ENCODE data around the gene LYZ. TPM values are rescaled to one million over a fixed set of nuclear protein-coding genes. Genes with fewer than 3 reads are reported as not detected.
A peak's percentile ranks its signal among the peaks of the same experiment; 100 is the strongest.

Gene LYZ
- total and polyA plus RNA-seq, 7 donors, result 28.0 to 652 (median 70.6) TPM

DNA sequence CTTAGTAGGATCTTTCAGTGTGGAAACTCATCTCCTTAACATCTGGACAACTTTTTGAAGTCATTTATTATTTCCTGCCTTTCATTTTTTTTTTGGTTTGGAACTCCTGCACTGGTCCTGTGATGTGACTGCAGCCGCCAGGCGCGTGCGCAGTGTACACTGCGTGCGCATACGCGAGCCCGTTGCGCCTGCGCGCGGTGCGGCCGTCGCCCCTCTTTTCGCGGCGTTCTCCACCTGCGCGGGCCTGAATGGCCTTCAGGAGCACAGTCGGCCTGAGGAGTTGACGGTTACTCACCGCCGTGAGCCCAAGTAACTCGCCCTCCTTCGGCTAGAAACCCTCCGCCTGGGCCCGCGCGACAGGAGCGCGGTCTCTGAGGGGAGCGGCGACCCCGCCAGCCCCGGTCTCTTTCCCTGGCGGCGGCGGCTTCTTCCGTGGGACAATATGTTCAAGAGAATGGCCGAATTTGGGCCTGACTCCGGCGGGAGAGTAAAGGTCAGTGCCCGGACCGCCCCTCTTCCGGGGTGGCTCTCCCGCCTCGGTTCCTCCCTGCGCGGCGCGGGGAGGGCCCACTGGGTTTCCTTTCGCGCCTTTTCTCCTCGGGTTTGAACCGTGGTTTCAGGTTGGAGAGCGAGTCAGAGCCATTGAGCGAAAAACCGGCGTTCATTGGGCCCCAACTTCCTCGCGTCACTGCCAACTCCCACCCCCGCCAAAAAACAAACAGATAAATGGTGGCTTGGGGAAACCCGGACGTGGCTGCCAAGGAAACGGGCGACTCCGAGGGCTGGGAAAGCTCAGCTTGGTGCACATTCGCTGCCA lies 11.6 kb downstream of the LYZ start, which contains the start of gene YEATS4:
TSS of gene YEATS4 (plus strand) at position 213 of the 817 bp plus-strand sequence. CDS start at position 443, 230 bp downstream.
- Histone ChIP-seq H3K36me3 (peaks cover 0 to 7% (median 0%) of the 10 kb centered on the region in 4 donors), H3K27me3 (no peaks in the 10 kb centered on the region), H3K4me3 (peak within 1 kb of the TSS; percentile 83 to 96 (median 88)), H3K4me1 (peaks cover 0 to 19% (median 17%) of the 10 kb centered on the region in 4 donors), H3K9me3 (no peaks in the 10 kb centered on the region), H3K27ac (peak within 1 kb of the TSS; percentile 97 to 99 (median 98))
- intact Hi-C loops (cut with DNase I), result loop anchor here (5.0 kb wide), 4 partner anchors 113 to 228 kb away; partner anchors contain the start of genes CCT2 and FRS2
- peak; percentile 93 for DNase-seq
- 0% methylated on average over 70 of the region's 70 CpGs for WGBS, 2 donors
- peak; percentile 31 to 43 for TF ChIP-seq POLR2A (IDR thresholded peaks at IDR 0.05)
- peak; percentile 64 to 86 (median 80) for TF ChIP-seq POLR2AphosphoS5 (IDR thresholded peaks at IDR 0.05)
- TF ChIP-seq, protein P1, sequence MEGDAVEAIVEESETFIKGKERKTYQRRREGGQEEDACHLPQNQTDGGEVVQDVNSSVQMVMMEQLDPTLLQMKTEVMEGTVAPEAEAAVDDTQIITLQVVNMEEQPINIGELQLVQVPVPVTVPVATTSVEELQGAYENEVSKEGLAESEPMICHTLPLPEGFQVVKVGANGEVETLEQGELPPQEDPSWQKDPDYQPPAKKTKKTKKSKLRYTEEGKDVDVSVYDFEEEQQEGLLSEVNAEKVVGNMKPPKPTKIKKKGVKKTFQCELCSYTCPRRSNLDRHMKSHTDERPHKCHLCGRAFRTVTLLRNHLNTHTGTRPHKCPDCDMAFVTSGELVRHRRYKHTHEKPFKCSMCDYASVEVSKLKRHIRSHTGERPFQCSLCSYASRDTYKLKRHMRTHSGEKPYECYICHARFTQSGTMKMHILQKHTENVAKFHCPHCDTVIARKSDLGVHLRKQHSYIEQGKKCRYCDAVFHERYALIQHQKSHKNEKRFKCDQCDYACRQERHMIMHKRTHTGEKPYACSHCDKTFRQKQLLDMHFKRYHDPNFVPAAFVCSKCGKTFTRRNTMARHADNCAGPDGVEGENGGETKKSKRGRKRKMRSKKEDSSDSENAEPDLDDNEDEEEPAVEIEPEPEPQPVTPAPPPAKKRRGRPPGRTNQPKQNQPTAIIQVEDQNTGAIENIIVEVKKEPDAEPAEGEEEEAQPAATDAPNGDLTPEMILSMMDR (IDR thresholded peaks at IDR 0.05), result no peak
- TF ChIP-seq EP300 (IDR thresholded peaks at IDR 0.05), result no peak

DNA sequence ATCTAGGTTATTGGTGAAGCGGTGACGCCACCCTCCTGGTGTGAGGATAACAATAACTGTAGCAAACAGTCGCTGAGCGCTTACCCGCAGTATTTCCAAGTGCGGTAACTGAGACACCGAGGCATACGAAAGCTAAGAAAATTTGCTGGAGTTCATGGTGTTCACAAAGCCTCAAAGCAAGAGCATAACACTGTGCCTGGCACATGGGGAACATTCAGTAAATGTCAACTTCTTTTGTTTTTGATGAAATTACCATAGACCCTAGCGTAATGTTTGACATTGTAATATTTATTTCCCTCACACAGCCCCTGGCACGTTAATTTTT lies 12.1 kb downstream of the LYZ start:
- intact Hi-C loops (cut with DNase I), result no loop called here
- 4 to 7% methylated on average over 10 of the region's 10 CpGs for WGBS, 2 donors
- H3K27me3 ChIP-seq, result no peaks in the 10 kb centered on the region
- TF ChIP-seq POLR2AphosphoS5 (IDR thresholded peaks at IDR 0.05), result no peak
- TF ChIP-seq EP300 (IDR thresholded peaks at IDR 0.05), result no peak
- no peak for TF ChIP-seq POLR2A (IDR thresholded peaks at IDR 0.05)
- TF ChIP-seq, protein P1 (IDR thresholded peaks at IDR 0.05), result no peak
- no peaks in the 10 kb centered on the region for H3K9me3 ChIP-seq
- peaks cover 0 to 19% (median 17%) of the 10 kb centered on the region in 4 donors for H3K4me1 ChIP-seq
- peak overlapping the region; percentile 83 to 96 (median 88) for H3K4me3 ChIP-seq
- DNase-seq, result no peak
- H3K27ac ChIP-seq, result peak overlapping the region; percentile 97 to 99 (median 98)
- peaks cover 0 to 7% (median 0%) of the 10 kb centered on the region in 4 donors for H3K36me3 ChIP-seq

GRCh38 chr12:69366796-69367195 lies 18.6 kb downstream of the LYZ start:
- Histone ChIP-seq H3K27me3 (no peaks in the 10 kb centered on the region), H3K36me3 (peaks cover 0 to 60% (median 12%) of the 10 kb centered on the region in 4 donors), H3K27ac (no peak overlapping the region), H3K4me1 (no peaks in the 10 kb centered on the region), H3K4me3 (no peak overlapping the region), H3K9me3 (no peaks in the 10 kb centered on the region)
- TF ChIP-seq POLR2AphosphoS5 (IDR thresholded peaks at IDR 0.05) (no peak), EP300 (IDR thresholded peaks at IDR 0.05) (no peak), POLR2A (IDR thresholded peaks at IDR 0.05) (no peak)
- TF ChIP-seq, protein P1 (IDR thresholded peaks at IDR 0.05), result no peak
- no peak for DNase-seq
- WGBS, 2 donors, result 96 to 98% methylated on average over 5 of the region's 5 CpGs
- intact Hi-C loops (cut with DNase I), result no loop called here

DNA sequence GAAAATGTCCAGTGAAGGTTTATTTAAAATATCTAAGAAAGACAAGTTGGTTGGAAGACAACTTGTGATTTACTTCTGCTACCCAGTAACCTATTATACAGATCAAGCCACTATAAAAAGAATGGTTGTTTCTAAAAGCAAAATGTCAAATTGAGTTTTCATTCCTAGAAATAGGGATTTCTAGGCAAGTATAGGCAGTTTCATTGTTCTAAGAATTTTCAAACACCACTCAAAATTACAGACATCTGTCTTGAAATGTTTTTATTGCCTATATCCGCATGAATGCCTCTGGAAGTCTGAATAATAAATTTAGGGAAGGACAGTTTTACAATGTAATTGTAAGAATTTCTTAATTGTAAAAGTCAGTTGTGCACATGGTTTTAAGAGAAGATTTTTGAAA lies 20.0 kb downstream of the LYZ start:
- WGBS, 2 donors, result 41 to 69% methylated on average over 1 of the region's 1 CpG
- Histone ChIP-seq H3K4me3 (no peak overlapping the region), H3K27me3 (no peaks in the 10 kb centered on the region), H3K36me3 (peaks cover 0 to 72% (median 13%) of the 10 kb centered on the region in 4 donors), H3K4me1 (no peaks in the 10 kb centered on the region), H3K27ac (no peak overlapping the region), H3K9me3 (no peaks in the 10 kb centered on the region)
- intact Hi-C loops (cut with DNase I), result no loop called here
- DNase-seq, result no peak
- no peak for TF ChIP-seq POLR2A (IDR thresholded peaks at IDR 0.05)
- no peak for TF ChIP-seq POLR2AphosphoS5 (IDR thresholded peaks at IDR 0.05)
- TF ChIP-seq, protein P1 (IDR thresholded peaks at IDR 0.05), result no peak
- TF ChIP-seq EP300 (IDR thresholded peaks at IDR 0.05), result no peak
